ENCODE measurements around the gene ANKRD12. TPM values are rescaled to one million over a fixed set of nuclear protein-coding genes. Genes with fewer than 3 reads are reported as not detected.

Gene ANKRD12
- total and polyA plus RNA-seq, 10 of the 15 experiments (the other 5 are each of a cell fraction or from before 2014, with no cell fraction given), result 5.9 to 45.7 (median 20.2) TPM

DNA sequence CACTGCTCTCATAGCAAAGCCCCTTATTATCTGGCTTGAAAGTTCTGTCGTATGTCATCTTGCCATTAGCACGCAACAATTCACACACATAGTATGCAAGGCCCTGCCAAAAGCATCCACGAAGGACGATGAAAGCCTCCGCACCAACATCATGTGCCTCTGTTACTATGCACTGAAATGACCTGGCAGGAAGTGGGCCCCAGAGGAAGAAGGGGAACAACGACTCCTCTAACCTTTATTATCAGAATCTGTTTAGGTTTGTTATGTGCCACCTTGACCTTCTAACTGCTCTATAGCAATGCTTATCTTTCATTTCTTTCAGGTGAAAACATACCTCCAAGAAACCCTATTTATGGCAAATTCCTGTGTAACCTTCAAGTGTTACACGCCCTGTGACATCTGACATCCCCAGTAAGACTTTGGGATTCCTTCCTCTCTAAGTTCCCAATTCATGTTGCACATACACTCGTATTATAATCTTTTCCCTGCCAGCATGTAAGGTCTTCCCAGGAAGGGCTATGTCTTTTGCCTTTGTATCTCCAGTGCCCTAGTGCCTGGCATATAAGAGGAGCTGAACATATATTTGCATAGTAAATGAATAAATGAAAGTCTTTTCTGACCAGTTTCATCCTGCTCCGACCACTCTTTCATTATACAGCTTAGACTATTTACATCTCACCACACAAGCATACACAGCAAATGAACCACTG is 41.1 kb upstream of the ANKRD12 start (continued):
- TF ChIP-seq, protein P1, sequence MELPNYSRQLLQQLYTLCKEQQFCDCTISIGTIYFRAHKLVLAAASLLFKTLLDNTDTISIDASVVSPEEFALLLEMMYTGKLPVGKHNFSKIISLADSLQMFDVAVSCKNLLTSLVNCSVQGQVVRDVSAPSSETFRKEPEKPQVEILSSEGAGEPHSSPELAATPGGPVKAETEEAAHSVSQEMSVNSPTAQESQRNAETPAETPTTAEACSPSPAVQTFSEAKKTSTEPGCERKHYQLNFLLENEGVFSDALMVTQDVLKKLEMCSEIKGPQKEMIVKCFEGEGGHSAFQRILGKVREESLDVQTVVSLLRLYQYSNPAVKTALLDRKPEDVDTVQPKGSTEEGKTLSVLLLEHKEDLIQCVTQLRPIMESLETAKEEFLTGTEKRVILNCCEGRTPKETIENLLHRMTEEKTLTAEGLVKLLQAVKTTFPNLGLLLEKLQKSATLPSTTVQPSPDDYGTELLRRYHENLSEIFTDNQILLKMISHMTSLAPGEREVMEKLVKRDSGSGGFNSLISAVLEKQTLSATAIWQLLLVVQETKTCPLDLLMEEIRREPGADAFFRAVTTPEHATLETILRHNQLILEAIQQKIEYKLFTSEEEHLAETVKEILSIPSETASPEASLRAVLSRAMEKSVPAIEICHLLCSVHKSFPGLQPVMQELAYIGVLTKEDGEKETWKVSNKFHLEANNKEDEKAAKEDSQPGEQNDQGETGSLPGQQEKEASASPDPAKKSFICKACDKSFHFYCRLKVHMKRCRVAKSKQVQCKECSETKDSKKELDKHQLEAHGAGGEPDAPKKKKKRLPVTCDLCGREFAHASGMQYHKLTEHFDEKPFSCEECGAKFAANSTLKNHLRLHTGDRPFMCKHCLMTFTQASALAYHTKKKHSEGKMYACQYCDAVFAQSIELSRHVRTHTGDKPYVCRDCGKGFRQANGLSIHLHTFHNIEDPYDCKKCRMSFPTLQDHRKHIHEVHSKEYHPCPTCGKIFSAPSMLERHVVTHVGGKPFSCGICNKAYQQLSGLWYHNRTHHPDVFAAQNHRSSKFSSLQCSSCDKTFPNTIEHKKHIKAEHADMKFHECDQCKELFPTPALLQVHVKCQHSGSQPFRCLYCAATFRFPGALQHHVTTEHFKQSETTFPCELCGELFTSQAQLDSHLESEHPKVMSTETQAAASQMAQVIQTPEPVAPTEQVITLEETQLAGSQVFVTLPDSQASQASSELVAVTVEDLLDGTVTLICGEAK (IDR thresholded peaks at IDR 0.05; ENCODE audit: borderline replicate concordance), result 0 out of 2 replicates have a peak, but pooled peaks have one; percentile 38
- TF ChIP-seq ZNF384 (IDR thresholded peaks at IDR 0.05; ENCODE audit: borderline replicate concordance, low read depth, low read length), result no peak
- TF ChIP-seq RFX5 (IDR thresholded peaks at IDR 0.05; ENCODE audit: low read depth, low read length), result no peak
- TF ChIP-seq SUPT20H (IDR thresholded peaks at IDR 0.05; ENCODE audit: borderline replicate concordance, control insufficient read depth, low read depth, low read length), result no peak
- TF ChIP-seq BMI1 (IDR thresholded peaks at IDR 0.05; ENCODE audit: borderline replicate concordance), result no peak
- no peak for TF ChIP-seq ATF3 (IDR thresholded peaks at IDR 0.05; ENCODE audit: borderline replicate concordance, extremely low read depth, low read depth, low read length)
- no peak for TF ChIP-seq CBFB (IDR thresholded peaks at IDR 0.05; ENCODE audit: low read depth)
- TF ChIP-seq HCFC1 (IDR thresholded peaks at IDR 0.05; ENCODE audit: low read length), result no peak
- no peak for TF ChIP-seq SMAD5 (IDR thresholded peaks at IDR 0.05; ENCODE audit: low read depth)
- 0 out of 2 replicates have a peak, but pooled peaks have one; percentile 58 for TF ChIP-seq HDGF (IDR thresholded peaks at IDR 0.05)
- 0 out of 2 replicates have a peak, but pooled peaks have one; percentile 46 for TF ChIP-seq TCF7 (IDR thresholded peaks at IDR 0.05; ENCODE audit: borderline replicate concordance)
- TF ChIP-seq SREBF1 (IDR thresholded peaks at IDR 0.05; ENCODE audit: low read length), result no peak
- no peak for TF ChIP-seq STAT1 (conservative IDR thresholded peaks at IDR 0.05)
- TF ChIP-seq LARP7 (IDR thresholded peaks at IDR 0.05), result no peak
- TF ChIP-seq GABPA (IDR thresholded peaks at IDR 0.05; ENCODE audit: low read depth), result peak; percentile 58; the same call in 1 of the 2 replicates
- TF ChIP-seq MLLT1 (IDR thresholded peaks at IDR 0.05), result no peak
- TF ChIP-seq TCF3 (IDR thresholded peaks at IDR 0.05; ENCODE audit: borderline replicate concordance, insufficient read depth, low read depth, low read length), result no peak
- no peak for TF ChIP-seq RELA (IDR thresholded peaks at IDR 0.05; ENCODE audit: borderline replicate concordance, partially characterized antibody)
- no peak for TF ChIP-seq RAD21 (IDR thresholded peaks at IDR 0.05; ENCODE audit: insufficient read depth, low read depth, low read length)
- TF ChIP-seq MTA3 (IDR thresholded peaks at IDR 0.05; ENCODE audit: borderline replicate concordance, low read length), result peak; percentile 54; the same call in 1 of the 2 replicates
- TF ChIP-seq, protein P2, sequence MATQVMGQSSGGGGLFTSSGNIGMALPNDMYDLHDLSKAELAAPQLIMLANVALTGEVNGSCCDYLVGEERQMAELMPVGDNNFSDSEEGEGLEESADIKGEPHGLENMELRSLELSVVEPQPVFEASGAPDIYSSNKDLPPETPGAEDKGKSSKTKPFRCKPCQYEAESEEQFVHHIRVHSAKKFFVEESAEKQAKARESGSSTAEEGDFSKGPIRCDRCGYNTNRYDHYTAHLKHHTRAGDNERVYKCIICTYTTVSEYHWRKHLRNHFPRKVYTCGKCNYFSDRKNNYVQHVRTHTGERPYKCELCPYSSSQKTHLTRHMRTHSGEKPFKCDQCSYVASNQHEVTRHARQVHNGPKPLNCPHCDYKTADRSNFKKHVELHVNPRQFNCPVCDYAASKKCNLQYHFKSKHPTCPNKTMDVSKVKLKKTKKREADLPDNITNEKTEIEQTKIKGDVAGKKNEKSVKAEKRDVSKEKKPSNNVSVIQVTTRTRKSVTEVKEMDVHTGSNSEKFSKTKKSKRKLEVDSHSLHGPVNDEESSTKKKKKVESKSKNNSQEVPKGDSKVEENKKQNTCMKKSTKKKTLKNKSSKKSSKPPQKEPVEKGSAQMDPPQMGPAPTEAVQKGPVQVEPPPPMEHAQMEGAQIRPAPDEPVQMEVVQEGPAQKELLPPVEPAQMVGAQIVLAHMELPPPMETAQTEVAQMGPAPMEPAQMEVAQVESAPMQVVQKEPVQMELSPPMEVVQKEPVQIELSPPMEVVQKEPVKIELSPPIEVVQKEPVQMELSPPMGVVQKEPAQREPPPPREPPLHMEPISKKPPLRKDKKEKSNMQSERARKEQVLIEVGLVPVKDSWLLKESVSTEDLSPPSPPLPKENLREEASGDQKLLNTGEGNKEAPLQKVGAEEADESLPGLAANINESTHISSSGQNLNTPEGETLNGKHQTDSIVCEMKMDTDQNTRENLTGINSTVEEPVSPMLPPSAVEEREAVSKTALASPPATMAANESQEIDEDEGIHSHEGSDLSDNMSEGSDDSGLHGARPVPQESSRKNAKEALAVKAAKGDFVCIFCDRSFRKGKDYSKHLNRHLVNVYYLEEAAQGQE (IDR thresholded peaks at IDR 0.05; ENCODE audit: low read depth, low read length), result no peak

Measured in GM12878 (cell line).